Measurements from ENCODE around the gene B9D1.

The B9D1 gene

DNA sequence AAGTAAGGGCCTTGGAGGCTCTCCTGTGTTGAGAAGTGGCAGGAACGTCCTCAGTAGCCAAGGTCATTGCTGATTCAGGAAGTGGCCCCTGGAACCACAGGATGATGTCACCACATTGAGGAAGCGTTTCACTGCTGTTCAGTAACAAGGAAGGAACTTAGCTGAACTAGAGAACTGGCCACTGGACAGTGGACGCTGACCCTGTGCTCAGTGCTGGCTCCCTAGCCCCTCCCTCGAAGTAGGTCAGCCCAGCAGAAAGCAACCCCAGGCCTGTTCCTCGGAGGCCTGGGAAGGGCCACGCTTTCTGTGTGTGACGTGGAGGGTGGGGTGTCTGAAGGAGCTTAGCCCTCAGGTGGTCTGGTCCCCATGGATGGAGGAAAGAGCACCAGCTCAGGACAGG lies 58.3 kb downstream of the B9D1 start:
- DNase-seq (ENCODE audit: low read depth, low spot score), result no peak

DNA sequence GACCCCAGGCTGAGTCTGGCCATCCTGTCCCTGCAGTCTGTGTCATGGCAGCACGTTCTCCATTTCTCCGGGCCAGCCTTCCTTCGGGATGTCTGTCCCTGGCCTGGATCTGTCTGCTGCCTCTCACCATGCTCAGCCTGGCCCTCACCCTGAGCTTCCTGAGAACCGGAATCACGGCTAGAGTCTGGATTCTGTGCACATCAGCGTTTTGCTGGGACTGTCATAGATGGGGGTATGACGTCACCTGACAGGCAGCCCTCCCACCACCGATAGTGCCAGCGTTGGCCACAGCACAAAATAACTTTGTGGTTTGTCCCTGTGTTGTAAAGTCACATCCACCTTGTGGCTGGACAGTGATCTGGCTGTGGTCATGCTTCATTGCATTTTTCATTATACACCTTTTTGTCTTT lies 59.2 kb downstream of the B9D1 start:
- DNase-seq (ENCODE audit: low read depth, low spot score), result no peak

DNA sequence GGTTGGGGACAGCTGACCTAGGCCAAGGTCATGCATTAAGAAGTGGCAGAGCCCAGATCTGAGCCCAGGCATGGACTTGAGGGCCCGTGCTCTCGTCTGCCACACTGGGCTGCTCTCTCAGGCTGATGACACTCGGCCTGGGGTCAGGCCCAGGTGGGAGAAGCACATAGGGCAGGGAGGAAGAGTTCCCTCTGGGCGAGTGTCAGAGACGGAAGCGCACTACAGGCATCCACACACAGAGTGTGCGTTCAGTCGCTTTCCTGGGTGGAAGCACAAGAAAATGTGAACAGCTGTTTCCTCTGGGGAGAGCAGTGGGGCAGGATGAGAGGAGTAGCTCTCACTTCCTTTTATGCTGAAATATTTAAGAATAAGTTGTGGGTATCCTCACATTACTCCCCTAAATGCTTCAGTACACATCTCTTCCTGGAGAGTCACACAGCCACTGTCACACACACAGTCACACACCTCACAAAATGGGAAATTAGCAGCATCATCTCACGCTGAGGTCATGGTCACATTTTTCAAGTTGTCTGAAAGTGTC lies 59.7 kb downstream of the B9D1 start:
- DNase-seq (ENCODE audit: low read depth, low spot score), result no peak

DNA sequence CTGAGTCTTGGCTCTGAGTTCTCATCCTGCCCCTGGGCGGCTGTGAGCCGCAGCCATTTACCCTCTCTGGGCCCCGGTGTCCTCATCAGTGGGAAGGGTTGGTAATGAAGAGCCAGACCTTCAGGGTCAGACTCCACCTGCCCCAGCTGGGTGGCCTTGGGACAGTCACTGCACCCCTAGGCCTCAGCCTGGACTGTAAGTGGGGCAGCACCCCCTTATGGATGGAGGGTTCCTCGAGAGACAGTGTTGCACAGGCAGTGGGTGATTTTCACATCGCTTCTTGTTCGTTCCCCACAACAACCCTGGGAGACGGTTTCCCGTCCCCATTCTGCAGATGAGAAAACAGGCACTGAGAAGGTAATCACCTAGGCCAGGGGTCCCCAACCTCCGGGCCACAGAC lies 60.5 kb downstream of the B9D1 start:
- DNase-seq (ENCODE audit: low read depth, low spot score), result no peak

DNA sequence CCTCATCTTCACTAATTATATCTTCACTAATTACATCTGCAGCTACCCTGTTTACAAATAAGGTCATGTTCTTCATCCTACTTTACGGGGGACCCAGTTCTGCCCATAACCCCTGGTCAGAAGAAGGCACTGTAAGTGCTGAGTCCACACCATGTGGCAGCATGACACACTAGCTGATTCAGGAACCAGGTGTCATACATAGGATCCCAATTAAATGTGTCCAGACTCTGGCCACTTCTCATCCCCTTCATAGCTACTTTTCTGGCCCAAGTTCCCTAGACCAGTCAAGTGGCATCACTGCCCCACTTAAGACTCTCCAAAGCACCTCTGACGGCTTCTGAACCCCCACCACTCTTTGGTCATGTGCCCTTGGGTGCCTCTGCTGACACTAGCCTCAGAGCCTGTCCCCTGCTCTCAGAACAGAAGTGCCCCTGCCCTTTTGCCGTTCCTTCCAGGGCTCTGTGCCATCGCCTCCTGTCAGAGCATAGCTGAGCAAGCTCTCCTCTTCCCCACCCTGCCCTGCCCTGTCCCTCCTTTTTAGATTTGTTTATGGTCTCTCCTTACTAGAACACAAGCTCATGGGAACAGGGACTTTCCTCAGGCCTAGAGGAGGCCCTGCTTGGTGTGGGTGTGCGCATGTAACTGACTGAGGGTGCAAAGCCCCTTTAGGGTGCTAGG lies 61.1 kb downstream of the B9D1 start:
- DNase-seq (ENCODE audit: low read depth, low spot score), result no peak

DNA sequence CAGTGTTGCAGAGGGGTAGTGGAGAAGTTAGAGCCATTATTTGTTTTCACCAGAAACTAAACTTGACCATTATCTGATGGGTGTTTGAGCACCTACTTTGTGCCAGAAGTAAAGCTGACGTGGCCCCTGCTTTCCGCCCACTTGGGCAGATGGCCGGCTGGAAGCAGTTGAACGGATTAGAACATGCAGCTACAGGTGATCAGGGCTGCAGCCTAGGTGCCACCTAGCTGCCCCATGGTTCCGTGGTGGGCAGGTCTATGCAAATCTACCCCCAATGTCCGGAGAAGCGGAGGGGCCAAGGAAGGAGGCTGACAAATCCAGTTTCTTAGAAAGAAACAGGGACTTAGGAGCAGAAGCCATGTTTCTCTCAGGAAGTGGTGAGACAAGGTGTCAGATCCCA lies 62.7 kb downstream of the B9D1 start:
- DNase-seq (ENCODE audit: low read depth, low spot score), result no peak

DNA sequence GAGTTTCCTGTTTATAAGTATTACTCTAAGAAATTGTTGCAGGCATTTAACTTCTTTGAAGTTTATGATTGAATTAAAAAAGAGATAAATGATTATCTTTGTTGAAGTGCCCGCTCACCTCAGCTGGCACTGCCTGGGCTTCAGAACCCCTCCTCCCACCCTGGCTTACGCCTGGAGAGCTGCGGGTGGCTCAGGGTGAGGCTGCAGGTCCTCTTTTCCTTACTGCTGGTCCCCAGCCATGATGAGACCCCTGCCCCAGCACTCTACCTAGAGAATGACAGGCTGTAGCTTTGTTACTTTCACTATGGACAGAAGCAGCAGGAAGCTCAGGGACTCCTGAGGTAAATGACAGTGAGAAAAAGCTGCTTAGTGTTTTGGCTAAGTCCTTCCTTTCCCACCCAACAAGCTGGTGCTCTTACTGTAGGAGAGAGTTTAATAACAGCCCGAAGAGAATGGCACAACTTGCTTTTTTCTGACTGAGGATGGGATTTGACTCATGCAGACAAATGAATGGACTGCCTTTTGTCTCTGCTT lies 63.2 kb downstream of the B9D1 start:
- DNase-seq (ENCODE audit: low read depth, low spot score), result no peak

DNA sequence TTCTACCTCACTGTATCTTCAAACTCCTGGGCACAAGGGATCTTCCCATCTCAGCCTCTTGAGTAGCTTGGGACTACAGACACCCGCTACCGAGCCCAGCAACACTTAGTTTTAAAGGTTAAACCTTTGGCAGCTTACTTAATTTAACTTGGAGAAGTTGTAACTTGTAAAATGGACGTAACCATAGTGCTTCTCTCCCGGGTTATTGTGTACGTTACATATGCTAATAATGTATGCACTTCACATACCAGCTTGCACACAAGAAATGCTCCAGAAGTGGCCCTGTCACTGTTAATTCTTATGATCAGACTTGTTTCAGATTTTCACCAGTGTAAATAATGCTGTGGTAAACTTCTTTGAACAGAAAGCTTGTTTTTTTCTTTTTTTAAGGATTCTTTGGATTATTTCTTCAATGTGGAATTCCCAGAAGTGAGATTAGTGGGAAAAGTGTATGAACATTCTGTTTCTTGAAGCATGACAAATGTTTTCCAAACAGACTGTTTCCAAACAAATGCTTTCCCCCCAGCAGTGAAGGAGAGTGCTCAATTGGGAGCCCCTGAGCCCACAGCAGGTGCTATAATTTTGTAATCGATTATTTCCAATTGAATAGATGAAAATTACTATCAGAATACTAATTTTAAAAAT lies 63.8 kb downstream of the B9D1 start:
- DNase-seq (ENCODE audit: low read depth, low spot score), result no peak

DNA sequence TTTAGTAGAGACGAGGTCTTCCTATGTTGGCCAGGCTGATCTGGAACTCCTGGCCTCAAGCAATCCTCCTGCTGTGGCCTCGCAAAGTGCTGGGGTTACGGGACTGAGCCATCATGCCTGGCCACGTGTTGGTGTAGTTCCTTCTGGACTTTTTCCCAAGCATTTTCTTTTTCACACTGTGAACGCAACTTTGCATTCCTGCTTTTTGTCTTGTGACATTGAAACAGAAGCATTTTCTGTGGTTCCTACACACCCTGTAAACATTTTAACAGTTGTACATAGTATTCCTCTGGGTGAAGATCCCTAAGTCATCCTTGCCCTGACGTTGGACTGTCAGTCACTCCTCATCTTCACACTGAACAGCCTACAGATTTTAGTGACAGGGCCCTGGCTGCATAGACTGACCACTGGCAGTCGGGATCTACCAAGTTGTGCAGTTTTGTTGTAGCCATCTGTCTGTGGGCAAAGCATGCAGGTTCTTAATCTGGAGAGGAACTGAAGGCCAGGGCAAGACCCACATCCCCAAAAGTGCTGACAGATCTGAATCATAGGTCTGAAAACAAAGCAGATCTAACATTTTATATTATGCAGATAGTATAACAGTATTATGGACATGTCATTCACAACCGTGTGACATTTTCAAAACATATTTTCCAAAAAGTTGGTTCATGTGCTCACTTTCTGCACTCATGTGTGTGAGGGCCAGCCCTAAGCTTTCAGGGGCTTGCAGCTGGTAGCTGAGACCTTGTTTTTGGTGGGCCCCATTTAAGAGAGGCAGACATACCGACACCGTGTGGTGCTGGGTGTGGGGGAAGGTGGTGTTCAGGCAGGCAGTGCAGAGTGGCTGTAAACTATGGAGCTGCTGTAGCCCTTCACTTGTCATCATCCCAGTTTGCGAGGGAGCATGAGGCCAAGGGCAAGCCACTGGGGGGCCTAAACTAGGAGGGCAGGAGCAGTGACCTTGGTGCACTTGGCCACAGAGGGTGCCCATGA lies 65.4 kb downstream of the B9D1 start:
- no peak for DNase-seq (ENCODE audit: low read depth, low spot score)

DNA sequence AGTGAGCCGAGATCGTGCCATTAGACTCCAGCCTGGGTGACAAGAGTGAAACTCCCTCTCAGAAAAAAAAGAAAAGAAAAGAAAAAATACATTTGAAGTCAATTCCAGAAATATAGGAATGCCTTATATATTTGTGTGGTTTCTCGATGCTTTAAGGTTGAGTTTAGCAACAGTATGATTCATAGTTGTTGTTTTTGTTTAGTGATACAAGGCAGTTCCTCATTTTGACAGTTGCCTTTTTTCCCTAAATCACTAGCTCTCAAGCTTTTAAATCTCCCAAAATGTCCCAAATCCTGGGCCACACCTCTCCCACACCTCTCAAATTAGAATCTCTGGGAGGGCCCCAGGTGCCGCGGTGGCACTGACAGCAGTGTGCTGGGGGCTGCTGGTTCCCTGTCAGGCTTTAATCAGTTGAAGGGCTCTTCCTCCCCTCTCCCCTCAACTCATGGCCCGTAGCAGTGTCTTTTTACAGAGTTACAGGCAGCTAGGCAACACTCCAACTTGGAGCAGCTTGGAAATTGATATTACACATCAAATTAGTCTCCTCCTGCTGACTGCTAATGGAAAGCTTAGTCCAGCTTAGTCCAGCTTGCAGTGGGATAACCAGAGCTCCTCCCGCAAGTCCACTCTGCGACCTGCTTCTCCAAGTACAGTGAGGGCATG lies 66.9 kb downstream of the B9D1 start:
- DNase-seq (ENCODE audit: low read depth, low spot score), result no peak

DNA sequence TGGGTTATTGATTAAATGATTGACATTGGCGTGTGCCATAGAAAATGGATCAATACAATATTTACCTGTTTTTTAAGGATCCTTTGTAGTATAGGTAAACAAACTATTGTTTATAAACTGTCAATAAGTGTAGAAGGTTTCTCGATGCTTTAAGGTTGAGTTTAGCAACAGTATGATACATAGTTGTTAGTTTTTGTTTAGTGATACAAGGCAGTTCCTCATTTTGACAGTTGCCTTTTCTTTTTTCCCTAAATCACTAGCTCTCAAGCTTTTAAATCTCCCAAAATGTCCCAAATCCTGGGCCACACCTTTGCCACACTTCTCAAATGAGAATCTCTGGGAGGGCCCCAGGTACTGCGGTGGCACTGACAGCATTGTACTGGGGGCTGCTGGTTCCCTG lies 68.1 kb downstream of the B9D1 start:
- no peak for DNase-seq (ENCODE audit: low read depth, low spot score)

Data from activated CD4-positive, CD25-positive, alpha-beta regulatory T cell treated with anti-CD3 and anti-CD28 coated beads, Interleukin-2, amount 50 U/mL, for 16 hours (primary cell).